Measurements from ENCODE around the gene CAMK1G. TPM values are rescaled to one million over a fixed set of nuclear protein-coding genes. Genes with fewer than 3 reads are reported as not detected.

The CAMK1G gene
- total RNA-seq, 4 donors from 2014 or later = not detected

DNA sequence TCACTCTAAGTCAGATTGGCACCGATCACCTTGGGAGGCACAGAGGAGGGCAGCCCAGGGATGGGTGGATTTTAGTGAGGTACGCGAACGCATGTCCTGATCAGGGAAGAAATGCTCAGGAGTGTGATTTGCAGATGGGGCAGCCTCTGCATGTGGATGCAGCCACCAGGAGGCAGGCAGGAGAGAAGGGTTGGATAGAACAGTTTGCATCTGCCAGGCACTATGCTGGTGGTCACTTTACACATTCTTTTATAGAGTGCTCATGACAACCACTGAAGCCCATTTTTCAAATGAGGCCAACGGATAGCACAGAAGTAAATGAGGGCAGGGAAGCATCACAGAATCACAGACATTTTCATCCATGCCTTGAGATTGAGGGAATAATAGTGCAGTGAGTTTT lies 63.0 kb downstream of the CAMK1G start:
- TF ChIP-seq, protein P1, sequence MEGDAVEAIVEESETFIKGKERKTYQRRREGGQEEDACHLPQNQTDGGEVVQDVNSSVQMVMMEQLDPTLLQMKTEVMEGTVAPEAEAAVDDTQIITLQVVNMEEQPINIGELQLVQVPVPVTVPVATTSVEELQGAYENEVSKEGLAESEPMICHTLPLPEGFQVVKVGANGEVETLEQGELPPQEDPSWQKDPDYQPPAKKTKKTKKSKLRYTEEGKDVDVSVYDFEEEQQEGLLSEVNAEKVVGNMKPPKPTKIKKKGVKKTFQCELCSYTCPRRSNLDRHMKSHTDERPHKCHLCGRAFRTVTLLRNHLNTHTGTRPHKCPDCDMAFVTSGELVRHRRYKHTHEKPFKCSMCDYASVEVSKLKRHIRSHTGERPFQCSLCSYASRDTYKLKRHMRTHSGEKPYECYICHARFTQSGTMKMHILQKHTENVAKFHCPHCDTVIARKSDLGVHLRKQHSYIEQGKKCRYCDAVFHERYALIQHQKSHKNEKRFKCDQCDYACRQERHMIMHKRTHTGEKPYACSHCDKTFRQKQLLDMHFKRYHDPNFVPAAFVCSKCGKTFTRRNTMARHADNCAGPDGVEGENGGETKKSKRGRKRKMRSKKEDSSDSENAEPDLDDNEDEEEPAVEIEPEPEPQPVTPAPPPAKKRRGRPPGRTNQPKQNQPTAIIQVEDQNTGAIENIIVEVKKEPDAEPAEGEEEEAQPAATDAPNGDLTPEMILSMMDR (IDR thresholded peaks at IDR 0.05) = no peak
- no peak for DNase-seq (ENCODE audit: low spot score)
- ATAC-seq (ENCODE audit: low FRiP score) = no peak

DNA sequence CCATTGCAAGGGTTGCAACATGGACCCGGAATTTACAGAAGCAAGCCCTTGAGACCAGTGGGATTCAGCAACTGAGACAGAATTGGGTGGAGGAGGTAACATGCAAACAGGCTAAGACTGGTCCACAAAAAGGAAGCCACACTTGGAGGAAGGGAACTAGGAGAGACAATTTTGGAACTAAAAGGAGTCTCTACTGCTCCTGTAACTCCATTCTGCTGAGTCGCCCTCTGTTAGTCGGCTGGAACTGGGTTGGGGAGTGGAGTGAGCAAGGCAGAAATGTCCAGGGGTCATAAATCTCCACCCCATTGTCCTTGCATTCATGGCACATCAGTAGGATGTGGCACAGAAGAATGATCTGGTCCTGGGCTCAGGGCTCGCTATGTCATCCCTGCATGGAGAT lies 63.6 kb downstream of the CAMK1G start:
- DNase-seq (ENCODE audit: low spot score) (no peak), ATAC-seq (ENCODE audit: low FRiP score) (no peak)
- TF ChIP-seq, protein P1 (IDR thresholded peaks at IDR 0.05) = no peak

- DNase-seq (ENCODE audit: low spot score) = no peak
- TF ChIP-seq, protein P1 (IDR thresholded peaks at IDR 0.05) = no peak
- ATAC-seq (ENCODE audit: low FRiP score) = no peak
These were observed 64.8 kb downstream of the CAMK1G start for GRCh38 chr1:209648346-209648745.

GRCh38 chr1:209648931-209649776 lies 65.6 kb downstream of the CAMK1G start:
- TF ChIP-seq, protein P1 (IDR thresholded peaks at IDR 0.05) = no peak
- no peak for DNase-seq (ENCODE audit: low spot score)
- peak; percentile 62 for ATAC-seq (ENCODE audit: low FRiP score)

- TF ChIP-seq, protein P1 (IDR thresholded peaks at IDR 0.05) = no peak
- no peak for ATAC-seq (ENCODE audit: low FRiP score)
- no peak for DNase-seq (ENCODE audit: low spot score)
These were observed 66.9 kb downstream of the CAMK1G start for GRCh38 chr1:209650454-209650853.

DNA sequence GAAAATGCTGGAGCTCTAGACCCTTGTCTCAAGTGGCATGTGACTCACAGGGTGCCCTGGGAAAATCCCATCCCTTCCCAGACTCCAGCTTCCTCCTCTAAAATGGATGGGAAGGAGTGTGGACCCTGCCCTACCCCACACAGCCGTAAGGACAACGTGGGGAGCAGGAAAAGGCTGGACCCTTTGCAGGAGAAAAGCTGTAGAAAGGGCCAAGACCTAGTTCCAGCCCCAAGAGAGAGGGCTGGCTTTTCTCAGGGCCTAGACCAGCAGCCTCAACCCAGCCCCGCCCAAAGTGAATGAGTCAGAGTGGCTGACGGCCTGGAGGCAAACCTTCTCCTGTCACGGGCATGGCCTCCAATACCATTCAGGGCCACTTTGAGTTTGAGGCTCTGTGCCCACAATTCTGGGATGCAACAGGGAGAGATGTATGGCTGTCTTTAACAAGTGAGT lies 67.6 kb downstream of the CAMK1G start:
- TF ChIP-seq, protein P1 (IDR thresholded peaks at IDR 0.05) = no peak
- peak; percentile 57 for ATAC-seq (ENCODE audit: low FRiP score)
- no peak for DNase-seq (ENCODE audit: low spot score)

All from omental fat pad (tissue), 4 donors.